IMR-90 (cell line): Measurements from ENCODE around the gene S100A1.

Experiments used
- MXI1 ChIP-seq: IDR thresholded peaks from 2 replicates; pipeline ENCODE4 v1.6.1; 2012; ENCODE audit warnings: low read depth, mild to moderate bottlenecking, low read length, moderate library complexity, borderline replicate concordance
- POLR2A ChIP-seq: IDR thresholded peaks from 2 replicates; pipeline ENCODE4 v1.6.1; 2012; ENCODE audit warnings: mild to moderate bottlenecking, low read depth, low read length

DNA sequence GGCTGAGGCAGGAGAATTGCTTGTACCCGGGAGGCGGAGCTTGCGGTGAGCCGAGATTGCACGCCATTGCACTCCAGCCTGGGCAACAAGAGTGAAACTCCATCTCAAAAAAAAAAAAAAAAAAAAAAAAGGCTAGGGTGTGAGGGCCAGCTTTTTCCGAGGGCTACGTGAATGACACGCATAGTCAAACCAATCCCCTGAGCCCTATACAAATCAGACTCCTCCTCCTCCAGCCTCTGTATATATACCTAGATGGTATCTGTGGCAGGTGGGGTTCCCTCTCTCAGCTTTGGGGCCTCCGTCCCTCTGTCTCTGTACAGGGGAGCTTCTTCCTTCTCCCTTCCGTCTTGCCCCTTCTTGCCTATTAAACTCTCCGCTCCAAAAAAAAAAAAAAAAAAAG, 22.0 kb upstream of the S100A1 start:
- TF ChIP-seq POLR2A (no peak), MXI1 (no peak)
